T-cell (primary cell): ENCODE measurements around the gene CD80. TPM values are rescaled to one million over a fixed set of nuclear protein-coding genes. Genes with fewer than 3 reads are reported as not detected.

Source experiments
- ATAC-seq, 4 experiments: fragments of 200-7000 bp in 3 of 4; fragments of 150-1000 bp in 1 of 4; cut with Tn5 transposase; replicated peaks in 1 of 4; 1 replicate in 3 of 4; 2 replicates in 1 of 4; pipeline ENCODE4 v1.10.0; 2021; ENCODE audit warnings: moderate library complexity in 3 of 4, mild to moderate bottlenecking in 2 of 4, moderate number of reproducible peaks in 1 of 4
- CTCF ChIA-PET, 2 donors: fragments of 300-600 bp; sonication (Branson Sonifier 250); formaldehyde crosslinking; loops; one replicate each; lab custom pipeline; 2022; ENCODE audit warnings: antibody characterized with exemption in 2 of 2; lab: Charles Lee
- POLR2A ChIA-PET, 2 donors: fragments of 300-600 bp; sonication (Branson Sonifier 250); formaldehyde crosslinking; loops; one replicate each; lab custom pipeline; 2022; ENCODE audit warnings: antibody characterized with exemption in 2 of 2; lab: Charles Lee
- DNase-seq, 35 experiments: peaks; one replicate each; pipeline versions ENCODE4 v3.0.0 to v3.0.0-alpha.2; 2013 to 2023
- H3K27ac ChIP-seq: one replicate; pipeline ENCODE4 v1.5.1; 2013; ENCODE audit warnings: low read length
- H3K27me3 ChIP-seq, 2 experiments: replicated peaks in 1 of 2; 1 replicate in 1 of 2; 2 replicates in 1 of 2; pipeline versions ENCODE4 v1.6.1 to v1.7.0; 2013; ENCODE audit warnings: low read length in 1 of 2, mixed read lengths in 1 of 2; ENCODE audit not compliant: control insufficient read depth in 2 of 2, insufficient read depth in 2 of 2; ENCODE audit errors: extremely low read depth in 1 of 2
- H3K36me3 ChIP-seq, 2 donors: 1 replicate in 1 of 2; 2 replicates in 1 of 2; pipeline versions ENCODE4 v1.6.1 to v1.7.0; 2013; ENCODE audit warnings: low read length in 1 of 2; ENCODE audit not compliant: control insufficient read depth in 2 of 2, insufficient read depth in 1 of 2; ENCODE audit errors: extremely low read depth in 1 of 2
- H3K4me1 ChIP-seq, 2 experiments: 1 replicate in 1 of 2; 2 replicates in 1 of 2; pipeline versions ENCODE4 v1.6.1 to v1.7.0; 2013; ENCODE audit warnings: low read length in 2 of 2, mixed read lengths in 1 of 2; ENCODE audit not compliant: insufficient read depth in 2 of 2, control insufficient read depth in 1 of 2; ENCODE audit errors: extremely low read depth in 1 of 2
- H3K4me3 ChIP-seq, 2 donors: 1 replicate in 1 of 2; 2 replicates in 1 of 2; pipeline versions ENCODE4 v1.5.1 to v1.7.0; 2013; ENCODE audit warnings: mild to moderate bottlenecking in 2 of 2, low read length in 1 of 2, moderate library complexity in 1 of 2; ENCODE audit not compliant: control insufficient read depth in 1 of 2; ENCODE audit errors: extremely low read depth in 1 of 2
- H3K9me3 ChIP-seq: 2 replicates; pipeline ENCODE4 v1.7.0; 2013
- H3K27ac Mint-ChIP-seq, 2 donors: one replicate each; pipeline ENCODE4 v1.8.0; 2020 to 2021; ENCODE audit warnings: mild to moderate bottlenecking in 2 of 2, mixed read lengths in 2 of 2
- H3K27me3 Mint-ChIP-seq, 2 donors: one replicate each; pipeline ENCODE4 v1.8.0; 2021 to 2022; ENCODE audit warnings: mixed read lengths in 2 of 2
- H3K36me3 Mint-ChIP-seq: one replicate; pipeline ENCODE4 v1.8.0; 2021; ENCODE audit warnings: mixed read lengths
- H3K4me1 Mint-ChIP-seq, 3 donors: one replicate each; pipeline ENCODE4 v1.8.0; 2020 to 2022; ENCODE audit warnings: mixed read lengths in 3 of 3, mild to moderate bottlenecking in 1 of 3
- H3K4me3 Mint-ChIP-seq, 3 donors: one replicate each; pipeline ENCODE4 v1.8.0; 2020 to 2022; ENCODE audit warnings: mild to moderate bottlenecking in 3 of 3, mixed read lengths in 3 of 3, moderate library complexity in 3 of 3
- H3K9me3 Mint-ChIP-seq, 3 donors: one replicate each; pipeline ENCODE4 v1.8.0; 2020 to 2022; ENCODE audit warnings: mixed read lengths in 3 of 3
- WGBS: methylation state at CpG from one replicate; pipeline ENCODE4 v1.1.5; 2013; ENCODE audit warnings: missing lambda C conversion rate; ENCODE audit not compliant: insufficient coverage; 5-methylcytosine and 5-hydroxymethylcytosine counted together
- total RNA-seq, 35 experiments: library from RNA in 6 of 35; stranded (reverse) in 6 of 35; fragments of 120-200 nt in 1 of 35; gene quantifications; one replicate each; pipeline versions ENCODE4 v1.2.1 to v1.2.4 and lab custom pipeline; 2013 to 2026

The CD80 gene
- total RNA-seq, 5 donors from 2014 or later (not counting 1 experiment from before 2014, with no cell fraction given): 1.3 to 3.5 (median 2.0) TPM

DNA sequence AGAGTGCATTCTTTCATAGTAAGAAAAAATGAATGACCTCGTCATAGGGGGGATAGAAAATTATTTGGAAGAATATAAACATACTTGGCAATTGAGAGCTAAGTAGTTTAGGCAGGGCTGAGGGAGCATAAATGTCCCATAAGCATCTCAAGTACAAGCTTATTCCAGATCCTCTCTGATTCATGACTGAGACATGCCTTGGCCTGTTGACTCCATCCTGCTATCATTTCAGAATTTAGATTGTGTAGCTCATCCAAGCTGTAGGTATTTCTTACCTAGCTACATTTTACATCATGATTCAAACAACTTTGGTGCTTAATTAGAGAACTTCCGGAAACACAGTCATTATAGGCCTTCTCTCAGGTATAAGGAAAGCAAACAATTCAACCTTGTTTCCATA lies 78.3 kb downstream of the CD80 start:
- Histone ChIP-seq H3K36me3 (peaks cover 7 to 60% of the 10 kb centered on the region in 2 donors), H3K4me3 (no peak overlapping the region), H3K27ac (no peak overlapping the region), H3K27me3 (no peaks in the 10 kb centered on the region), H3K4me1 (no peaks in the 10 kb centered on the region), H3K9me3 (no peaks in the 10 kb centered on the region)
- DNase-seq: no peak
- H3K4me1 Mint-ChIP-seq: no peaks in the 10 kb centered on the region
- H3K9me3 Mint-ChIP-seq: no peaks in the 10 kb centered on the region
- POLR2A ChIA-PET: interaction anchor here in 1 of 2 donors (0.8 kb wide), 1 partner anchor 17 kb away, joined by 3 read pairs; the partner anchor contains the start of gene TMEM39A
- ATAC-seq: no peak
- no peak overlapping the region for H3K27ac Mint-ChIP-seq
- H3K36me3 Mint-ChIP-seq: peaks cover 52% of the 10 kb centered on the region
- CTCF ChIA-PET: no interaction called here
- H3K4me3 Mint-ChIP-seq: no peak overlapping the region
- WGBS: no CpG with 5 or more reads among the region's 2 CpGs
- no peaks in the 10 kb centered on the region for H3K27me3 Mint-ChIP-seq

Other genes with a start within 250 kb of the CD80 start
- gene TMEM39A, start 96.0 kb downstream of the CD80 start, total RNA-seq: 10 to 100 TPM; 35.4 to 59.5 (median 38.7) TPM
- 10 to 100 TPM; 28.2 to 43.6 (median 36.4) TPM for gene POGLUT1, start 90.7 kb downstream of the CD80 start, total RNA-seq
- gene TIMMDC1, start 61.1 kb downstream of the CD80 start, total RNA-seq: 10 to 100 TPM; 35.9 to 74.3 (median 68.0) TPM
- gene ADPRH, start 19.9 kb upstream of the CD80 start, total RNA-seq: 1 to 10 TPM in 4 of 5 donors, under 1 TPM in 1; 0.43 to 3.6 (median 1.5) TPM
- not detected for gene PLA1A, start 38.3 kb upstream of the CD80 start, total RNA-seq
- 1 to 10 TPM; 3.6 to 4.8 (median 4.2) TPM for gene POPDC2, start 101.0 kb upstream of the CD80 start, total RNA-seq
- gene COX17, start 117.8 kb upstream of the CD80 start, total RNA-seq: 10 to 100 TPM; 20.5 to 33.1 (median 30.6) TPM
- 1 to 10 TPM in 1 of 5 donors, under 1 TPM in 3, not detected in 1; 0.14 to 1.2 (median 0.40) TPM for gene CFAP91, start 143.4 kb upstream of the CD80 start, total RNA-seq
- gene NR1I2, start 222.5 kb upstream of the CD80 start, total RNA-seq: under 1 TPM; 0.21 to 0.61 (median 0.39) TPM